ENCODE data around the gene DDX39B. TPM values are rescaled to one million over a fixed set of nuclear protein-coding genes. Genes with fewer than 3 reads are reported as not detected.
"Not testable (repeated sequence)": the region's sequence is repeated elsewhere in the genome, so short reads cannot be mapped to it uniquely, and the experiment has no call there.

DDX39B gene
- total RNA-seq, 1 donor from 2014 or later = 318 TPM

- FAIRE-seq = no peak
- no peak for DNase-seq (ENCODE audit: low spot score in 2 of 2)
These were observed 11.1 kb downstream of the DDX39B start for GRCh38 chr6:31530659-31531058.

- FAIRE-seq = no peak
These were observed 12.3 kb downstream of the DDX39B start for GRCh38 chr6:31529329-31530150.

GRCh38 chr6:31528821-31529328, 12.9 kb downstream of the DDX39B start, which contains the start of gene MCCD1:
MCCD1 (plus strand) TSS chr6:31528962; CDS start chr6:31529015, 53 bp downstream.
- DNase-seq (ENCODE audit: low spot score in 2 of 2) (no peak), FAIRE-seq (no peak)

More at GRCh38 chr6:31529329-31530150, 12.3 kb downstream of the DDX39B start:
- no peak for DNase-seq (ENCODE audit: low spot score in 2 of 2)

GRCh38 chr6:31528307-31528777, 13.5 kb downstream of the DDX39B start:
- DNase-seq (ENCODE audit: low spot score in 2 of 2) (no peak), FAIRE-seq (no peak)

DNA sequence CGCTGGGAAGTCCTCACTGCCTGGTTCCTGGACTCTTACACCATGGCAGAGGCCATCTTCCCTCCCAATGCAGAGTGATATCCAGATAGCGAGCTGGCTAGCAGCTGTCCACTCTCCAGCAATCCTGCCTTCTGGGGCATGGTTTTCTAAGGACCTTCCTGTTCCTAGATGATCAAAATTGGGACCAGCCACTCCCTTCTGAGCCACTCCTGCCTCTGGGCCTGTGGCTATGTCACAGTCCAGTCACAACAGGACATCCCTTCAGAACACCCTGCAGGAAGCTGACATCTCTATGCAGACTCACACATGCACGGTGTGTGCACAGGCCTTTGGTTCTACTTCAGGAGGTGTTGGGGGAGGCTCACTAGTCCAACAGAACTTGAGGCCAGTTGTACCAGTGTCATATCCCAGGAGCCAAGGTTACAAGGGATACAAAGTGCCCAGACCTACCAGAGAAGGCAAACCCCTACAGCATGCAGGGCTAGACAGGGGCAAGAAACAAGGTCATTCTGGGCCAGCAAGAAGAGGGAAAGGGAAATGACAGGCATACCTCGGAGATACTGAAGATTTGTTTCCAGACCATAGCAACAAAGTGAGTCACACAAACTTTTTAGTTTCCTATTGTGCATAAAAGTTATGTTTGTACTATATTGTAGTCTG, 15.7 kb downstream of the DDX39B start:
- no peak for FAIRE-seq
- no peak for DNase-seq (ENCODE audit: low spot score in 2 of 2)

DNA sequence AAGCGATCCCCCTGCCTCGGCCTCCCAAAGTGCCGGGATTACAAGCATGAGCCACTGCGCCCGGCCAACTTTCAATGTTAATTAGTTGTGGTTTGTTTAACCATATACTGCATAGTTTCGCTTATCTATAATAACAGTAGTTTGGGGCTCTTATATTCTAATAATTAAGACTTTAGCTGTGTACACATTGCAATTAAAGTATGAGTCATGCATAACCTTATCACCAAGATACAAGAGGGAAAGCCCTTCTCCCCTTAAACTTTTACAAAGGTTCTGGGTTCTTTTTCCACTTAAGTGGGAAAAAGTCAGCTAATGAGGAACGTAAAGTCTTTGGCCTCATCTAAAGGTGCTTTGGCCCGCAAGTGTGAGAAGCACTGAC, 16.3 kb downstream of the DDX39B start:
- FAIRE-seq (no peak), DNase-seq (ENCODE audit: low spot score in 2 of 2) (no peak)

DNA sequence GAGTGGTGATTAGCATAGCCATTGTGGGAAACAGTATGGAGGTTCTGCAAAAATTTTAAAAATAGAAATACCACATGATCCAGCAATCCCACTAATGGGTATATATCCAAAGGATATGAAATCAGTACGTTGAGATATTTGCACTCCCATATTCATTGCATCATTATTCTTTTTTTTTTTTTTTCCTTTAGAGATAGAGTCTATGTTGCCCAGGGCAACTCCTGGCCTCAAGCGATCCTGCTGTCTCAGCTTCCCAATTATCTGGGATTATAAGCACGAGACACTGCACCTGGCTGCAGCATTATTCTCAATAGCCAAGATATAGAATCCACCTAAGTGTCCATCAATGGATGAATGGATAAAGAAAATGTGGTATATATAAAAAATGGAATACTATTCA, 20.0 kb downstream of the DDX39B start:
- FAIRE-seq (no peak), DNase-seq (ENCODE audit: low spot score in 2 of 2) (no peak)

DNA sequence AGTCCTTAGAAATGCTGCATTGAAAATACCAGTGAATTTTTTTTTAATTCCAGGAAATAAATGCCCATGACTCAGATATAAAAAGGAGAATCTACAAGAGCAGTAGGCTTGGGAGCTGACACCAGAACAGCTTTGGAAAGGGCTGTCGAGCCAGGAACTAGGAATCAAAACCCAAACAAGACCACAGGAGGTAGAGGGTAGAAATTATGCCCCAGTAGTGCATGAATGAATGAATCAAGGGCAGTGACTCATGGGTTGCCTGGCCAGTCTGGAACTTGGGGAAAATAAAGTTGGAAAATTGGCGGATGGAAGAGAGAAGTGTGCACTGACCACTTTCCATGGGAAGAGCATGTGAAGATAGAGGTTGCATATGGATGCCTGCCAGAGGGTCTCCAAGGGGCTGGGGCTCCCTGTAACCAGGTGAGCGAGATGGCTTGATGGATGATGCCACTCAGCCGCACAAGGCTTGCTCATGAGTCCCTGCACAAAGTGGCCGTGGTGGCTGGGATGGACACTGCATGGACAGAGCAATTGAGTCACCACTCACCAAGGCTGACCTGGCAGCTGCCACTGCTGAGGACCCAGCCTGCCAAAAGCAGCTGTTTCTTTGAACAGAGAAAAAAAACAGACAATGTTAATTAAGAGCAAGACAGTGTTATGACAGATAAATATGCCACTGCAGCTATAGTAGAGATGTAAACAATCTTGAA, 28.2 kb downstream of the DDX39B start:
- FAIRE-seq (no peak), DNase-seq (ENCODE audit: low spot score in 2 of 2) (no peak)

DNA sequence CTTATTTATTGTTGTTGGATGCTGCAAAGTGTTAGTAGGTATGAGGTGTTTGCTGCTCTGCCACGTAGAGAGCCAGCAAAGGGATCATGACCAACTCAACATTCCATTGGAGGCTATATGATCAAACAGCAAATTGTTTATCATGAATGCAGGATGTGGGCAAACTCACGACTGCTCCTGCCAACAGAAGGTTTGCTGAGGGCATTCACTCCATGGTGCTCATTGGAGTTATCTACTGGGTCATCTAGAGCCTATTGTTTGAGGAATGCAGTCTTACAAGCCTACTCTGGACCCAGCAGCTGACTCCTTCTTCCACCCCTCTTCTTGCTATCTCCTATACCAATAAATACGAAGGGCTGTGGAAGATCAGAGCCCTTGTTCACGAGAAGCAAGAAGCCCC, 31.8 kb downstream of the DDX39B start:
- no peak for FAIRE-seq

GRCh38 chr6:31509036-31509435, 32.8 kb downstream of the DDX39B start:
- not testable (repeated sequence) for DNase-seq (ENCODE audit: low spot score in 2 of 2); FAIRE-seq

More for the DNA sequence above, 31.8 kb downstream of the DDX39B start:
- no peak for DNase-seq (ENCODE audit: low spot score in 2 of 2)

DNA sequence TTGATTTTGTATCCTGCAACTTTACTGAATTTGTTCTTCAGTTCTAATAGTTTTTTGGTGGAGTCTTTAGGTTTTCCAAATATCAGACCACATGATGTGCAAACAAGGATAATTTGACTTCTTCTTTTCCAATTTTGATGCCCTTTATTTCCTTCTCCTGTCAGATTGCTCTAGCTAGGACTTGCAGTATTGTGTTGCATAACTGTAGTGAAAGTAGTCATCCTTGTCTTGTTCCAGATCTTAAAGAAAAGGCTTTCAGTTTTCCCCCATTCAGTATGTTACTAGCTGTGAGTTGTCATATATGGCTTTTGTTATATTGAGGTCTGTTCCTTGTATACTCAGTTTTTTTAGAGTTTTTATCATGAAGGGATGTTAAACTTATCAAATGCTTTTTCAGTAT, 39.2 kb downstream of the DDX39B start:
- FAIRE-seq = no peak
- DNase-seq (ENCODE audit: low spot score in 2 of 2) = no peak

DNA sequence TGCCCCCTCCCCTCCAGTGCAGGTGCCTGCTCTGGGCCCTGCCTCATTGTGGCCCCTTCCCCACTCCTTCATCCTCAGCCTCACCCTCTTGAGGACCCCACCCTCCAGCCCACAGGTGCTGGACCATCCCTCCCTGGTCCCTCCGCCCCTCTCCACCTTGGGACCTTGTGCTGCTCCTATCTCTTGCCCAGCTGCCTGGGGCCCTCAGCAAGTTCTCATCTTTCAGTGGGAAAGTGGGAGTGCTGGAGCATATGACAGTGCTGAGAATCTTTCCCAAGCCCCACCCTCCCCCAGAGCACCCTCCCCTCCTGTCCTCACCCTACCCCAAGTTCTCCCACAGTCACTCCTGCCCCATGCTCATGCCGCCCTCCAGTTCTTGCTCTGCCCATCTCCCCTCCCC, 42.2 kb downstream of the DDX39B start:
- DNase-seq (ENCODE audit: low spot score in 2 of 2); FAIRE-seq: not testable (repeated sequence)

- no peak for DNase-seq (ENCODE audit: low spot score in 2 of 2)
- FAIRE-seq = no peak
These were observed 43.1 kb downstream of the DDX39B start for GRCh38 chr6:31498748-31499147.

GRCh38 chr6:31497531-31498476, 44.0 kb downstream of the DDX39B start, which contains the start of gene MICB:
MICB (plus strand) TSS chr6:31498145; CDS start chr6:31498194, 49 bp downstream.
- no peak for FAIRE-seq
- peak; percentile 53 to 59 for DNase-seq (ENCODE audit: low spot score in 2 of 2)

GRCh38 chr6:31496826-31497225, 45.0 kb downstream of the DDX39B start:
- FAIRE-seq; DNase-seq (ENCODE audit: low spot score in 2 of 2): not testable (repeated sequence)

DNA sequence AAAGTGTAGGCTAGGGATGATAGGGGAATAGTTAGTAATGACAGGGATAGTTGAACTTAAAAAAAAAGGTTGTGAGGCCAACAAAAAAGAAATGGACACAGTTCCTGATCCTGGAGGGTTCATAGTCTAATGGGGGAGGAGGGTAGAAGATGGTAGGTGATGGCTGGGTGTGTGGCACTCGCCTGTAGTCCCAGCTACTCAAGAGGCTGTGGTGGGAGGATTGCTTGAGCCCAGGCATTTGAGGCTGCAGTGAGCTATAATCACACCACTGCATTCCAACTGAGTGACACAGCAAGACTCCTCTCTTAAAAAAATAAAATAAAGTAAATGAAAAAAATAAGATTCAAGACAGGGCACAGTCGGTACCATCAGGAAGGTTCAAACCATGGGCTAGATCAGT, 46.2 kb downstream of the DDX39B start:
- FAIRE-seq (no peak), DNase-seq (ENCODE audit: low spot score in 2 of 2) (no peak)

- peak in 1 of 2 donors; percentile 31 for DNase-seq (ENCODE audit: low spot score in 2 of 2)
- no peak for FAIRE-seq
These were observed 47.7 kb downstream of the DDX39B start for GRCh38 chr6:31493875-31494694.

- not testable (repeated sequence) for FAIRE-seq; DNase-seq (ENCODE audit: low spot score in 2 of 2)
These were observed 48.3 kb downstream of the DDX39B start for GRCh38 chr6:31493550-31493874.

Measured in frontal cortex (tissue), 4 donors.